ENCODE measurements around the gene MELK. TPM values are rescaled to one million over a fixed set of nuclear protein-coding genes. Genes with fewer than 3 reads are reported as not detected.

Gene MELK
- polyA plus RNA-seq, 1 donor from 2014 or later = 1.8 TPM

DNA sequence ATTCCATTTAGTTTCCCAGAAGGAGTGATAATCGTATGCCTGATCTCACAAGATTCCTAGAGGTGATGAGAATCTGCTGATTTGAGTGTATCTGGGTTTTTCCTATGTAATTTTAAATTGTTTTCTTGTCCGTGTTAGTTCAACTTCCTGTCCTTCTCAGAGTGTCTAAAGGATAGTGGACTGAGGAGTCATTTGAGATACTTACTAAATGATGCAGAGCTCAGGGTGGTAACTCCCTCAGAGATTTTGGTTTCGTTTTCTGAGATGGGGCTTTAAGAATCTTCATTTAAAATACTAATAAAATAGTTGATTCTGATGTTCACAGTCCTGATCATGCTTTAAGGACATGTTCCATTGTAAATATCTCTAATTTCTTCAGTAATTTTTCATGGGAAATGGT, 30.3 kb downstream of the MELK start:
- no peaks in the 10 kb centered on the region for H3F3A ChIP-seq (ENCODE audit: insufficient read depth, low read length, poor library complexity, severe bottlenecking)
- H3K9me3 ChIP-seq (ENCODE audit: low read length) = no peaks in the 10 kb centered on the region
- no peak overlapping the region for H3K27ac ChIP-seq (ENCODE audit: low read length)
- H3K9ac ChIP-seq (ENCODE audit: low read length) = no peak overlapping the region
- no peaks in the 10 kb centered on the region for H4K20me1 ChIP-seq (ENCODE audit: insufficient read depth)
- no peaks in the 10 kb centered on the region for H3K9me2 ChIP-seq (ENCODE audit: insufficient read depth, low read length)
- no peaks in the 10 kb centered on the region for H3K36me3 ChIP-seq (ENCODE audit: insufficient read depth, low read length)
- TF ChIP-seq POLR2AphosphoS5 (IDR thresholded peaks at IDR 0.05) (no peak), EP300 (conservative IDR thresholded peaks at IDR 0.05; ENCODE audit: poor library complexity, severe bottlenecking) (no peak), EZH2 (IDR thresholded peaks at IDR 0.05; ENCODE audit: borderline replicate concordance, insufficient read depth, low read length, poor library complexity, severe bottlenecking) (no peak), TAF1 (IDR thresholded peaks at IDR 0.05; ENCODE audit: low read depth) (no peak), MXI1 (conservative IDR thresholded peaks at IDR 0.05; ENCODE audit: poor library complexity, severe bottlenecking) (no peak), RAD21 (conservative IDR thresholded peaks at IDR 0.05) (no peak), CTCF (IDR thresholded peaks at IDR 0.05; ENCODE audit: poor library complexity, severe bottlenecking) (no peak), SMC3 (conservative IDR thresholded peaks at IDR 0.05; ENCODE audit: poor library complexity) (no peak)
- TF ChIP-seq, protein P1, sequence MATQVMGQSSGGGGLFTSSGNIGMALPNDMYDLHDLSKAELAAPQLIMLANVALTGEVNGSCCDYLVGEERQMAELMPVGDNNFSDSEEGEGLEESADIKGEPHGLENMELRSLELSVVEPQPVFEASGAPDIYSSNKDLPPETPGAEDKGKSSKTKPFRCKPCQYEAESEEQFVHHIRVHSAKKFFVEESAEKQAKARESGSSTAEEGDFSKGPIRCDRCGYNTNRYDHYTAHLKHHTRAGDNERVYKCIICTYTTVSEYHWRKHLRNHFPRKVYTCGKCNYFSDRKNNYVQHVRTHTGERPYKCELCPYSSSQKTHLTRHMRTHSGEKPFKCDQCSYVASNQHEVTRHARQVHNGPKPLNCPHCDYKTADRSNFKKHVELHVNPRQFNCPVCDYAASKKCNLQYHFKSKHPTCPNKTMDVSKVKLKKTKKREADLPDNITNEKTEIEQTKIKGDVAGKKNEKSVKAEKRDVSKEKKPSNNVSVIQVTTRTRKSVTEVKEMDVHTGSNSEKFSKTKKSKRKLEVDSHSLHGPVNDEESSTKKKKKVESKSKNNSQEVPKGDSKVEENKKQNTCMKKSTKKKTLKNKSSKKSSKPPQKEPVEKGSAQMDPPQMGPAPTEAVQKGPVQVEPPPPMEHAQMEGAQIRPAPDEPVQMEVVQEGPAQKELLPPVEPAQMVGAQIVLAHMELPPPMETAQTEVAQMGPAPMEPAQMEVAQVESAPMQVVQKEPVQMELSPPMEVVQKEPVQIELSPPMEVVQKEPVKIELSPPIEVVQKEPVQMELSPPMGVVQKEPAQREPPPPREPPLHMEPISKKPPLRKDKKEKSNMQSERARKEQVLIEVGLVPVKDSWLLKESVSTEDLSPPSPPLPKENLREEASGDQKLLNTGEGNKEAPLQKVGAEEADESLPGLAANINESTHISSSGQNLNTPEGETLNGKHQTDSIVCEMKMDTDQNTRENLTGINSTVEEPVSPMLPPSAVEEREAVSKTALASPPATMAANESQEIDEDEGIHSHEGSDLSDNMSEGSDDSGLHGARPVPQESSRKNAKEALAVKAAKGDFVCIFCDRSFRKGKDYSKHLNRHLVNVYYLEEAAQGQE (IDR thresholded peaks at IDR 0.05; ENCODE audit: borderline replicate concordance) = no peak
- H3K27me3 ChIP-seq (ENCODE audit: insufficient read depth, low read depth, low read length) = no peaks in the 10 kb centered on the region
- H3K4me3 ChIP-seq (ENCODE audit: low read length) = no peak overlapping the region
- no peaks in the 10 kb centered on the region for H3K79me2 ChIP-seq (replicated peaks; ENCODE audit: insufficient read depth, low read length)
- H3K4me2 ChIP-seq (ENCODE audit: low read length) = no peak overlapping the region
- H2AFZ ChIP-seq (ENCODE audit: low read depth, low read length) = no peak overlapping the region

DNA sequence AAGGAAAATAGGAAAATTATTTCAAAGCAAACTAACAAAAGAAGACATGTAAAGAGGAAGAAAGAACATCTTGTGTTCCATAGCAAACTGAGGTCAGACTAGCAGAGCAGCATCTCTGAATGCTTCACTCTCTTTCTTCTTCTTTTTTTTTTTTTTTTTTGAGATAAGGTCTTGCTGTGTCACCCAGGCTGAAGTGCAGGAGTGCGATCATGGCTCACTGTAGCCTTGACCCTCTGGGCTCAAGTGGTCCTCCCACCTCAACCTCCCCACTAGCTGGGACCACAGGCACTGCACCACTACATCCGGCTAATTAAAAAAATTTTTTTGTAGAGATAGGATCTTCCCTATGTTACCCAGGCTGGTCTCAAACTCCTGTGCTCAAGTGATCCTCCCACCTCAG, 36.6 kb downstream of the MELK start:
- H3K9me2 ChIP-seq (ENCODE audit: insufficient read depth, low read length) = no peaks in the 10 kb centered on the region
- no peak overlapping the region for H3K27ac ChIP-seq (ENCODE audit: low read length)
- no peak overlapping the region for H3K9ac ChIP-seq (ENCODE audit: low read length)
- TF ChIP-seq MXI1 (conservative IDR thresholded peaks at IDR 0.05; ENCODE audit: poor library complexity, severe bottlenecking) = no peak
- TF ChIP-seq TAF1 (IDR thresholded peaks at IDR 0.05; ENCODE audit: low read depth) = no peak
- no peak for TF ChIP-seq SMC3 (conservative IDR thresholded peaks at IDR 0.05; ENCODE audit: poor library complexity)
- H3K4me3 ChIP-seq (ENCODE audit: low read length) = no peak overlapping the region
- no peak overlapping the region for H2AFZ ChIP-seq (ENCODE audit: low read depth, low read length)
- H3K9me3 ChIP-seq (ENCODE audit: low read length) = no peaks in the 10 kb centered on the region
- no peaks in the 10 kb centered on the region for H3K36me3 ChIP-seq (ENCODE audit: insufficient read depth, low read length)
- H3K79me2 ChIP-seq (replicated peaks; ENCODE audit: insufficient read depth, low read length) = no peaks in the 10 kb centered on the region
- no peaks in the 10 kb centered on the region for H3K27me3 ChIP-seq (ENCODE audit: insufficient read depth, low read depth, low read length)
- H3F3A ChIP-seq (ENCODE audit: insufficient read depth, low read length, poor library complexity, severe bottlenecking) = no peaks in the 10 kb centered on the region
- H3K4me2 ChIP-seq (ENCODE audit: low read length) = no peak overlapping the region
- no peaks in the 10 kb centered on the region for H4K20me1 ChIP-seq (ENCODE audit: insufficient read depth)

- TF ChIP-seq TAF1 (IDR thresholded peaks at IDR 0.05; ENCODE audit: low read depth) = no peak
- no peak for TF ChIP-seq SMC3 (conservative IDR thresholded peaks at IDR 0.05; ENCODE audit: poor library complexity)
- TF ChIP-seq EP300 (conservative IDR thresholded peaks at IDR 0.05; ENCODE audit: poor library complexity, severe bottlenecking) = no peak
- TF ChIP-seq EZH2 (IDR thresholded peaks at IDR 0.05; ENCODE audit: borderline replicate concordance, insufficient read depth, low read length, poor library complexity, severe bottlenecking) = no peak
These were observed 49.4 kb downstream of the MELK start for GRCh38 chr9:36622121-36622520.

More at GRCh38 chr9:36622121-36622520, 49.4 kb downstream of the MELK start:
- Histone ChIP-seq H3K9me3 (ENCODE audit: low read length) (no peaks in the 10 kb centered on the region), H3K36me3 (ENCODE audit: insufficient read depth, low read length) (no peaks in the 10 kb centered on the region), H3K4me3 (ENCODE audit: low read length) (no peak overlapping the region), H3K27ac (ENCODE audit: low read length) (no peak overlapping the region), H3K9me2 (ENCODE audit: insufficient read depth, low read length) (no peaks in the 10 kb centered on the region), H3K4me2 (ENCODE audit: low read length) (no peak overlapping the region), H4K20me1 (ENCODE audit: insufficient read depth) (no peaks in the 10 kb centered on the region), H2AFZ (ENCODE audit: low read depth, low read length) (no peak overlapping the region), H3K79me2 (replicated peaks; ENCODE audit: insufficient read depth, low read length) (no peaks in the 10 kb centered on the region), H3F3A (ENCODE audit: insufficient read depth, low read length, poor library complexity, severe bottlenecking) (no peaks in the 10 kb centered on the region), H3K27me3 (ENCODE audit: insufficient read depth, low read depth, low read length) (no peaks in the 10 kb centered on the region), H3K9ac (ENCODE audit: low read length) (no peak overlapping the region)

All from neural cell (in vitro differentiated cells).